HCT116 (cell line): Measurements from ENCODE around the gene CRB1.

Experiments used
- EZH2 ChIP-seq: fragments of 200-600 bp; sonication (generic); IDR thresholded peaks from 2 replicates; pipeline ENCODE4 v1.6.1; 2017; ENCODE audit warnings: antibody characterized with exemption, mixed run types
- EZH2phosphoT487 ChIP-seq: fragments of 200-600 bp; IDR thresholded peaks from 2 replicates; pipeline ENCODE4 v1.6.1; 2018; ENCODE audit warnings: antibody characterized with exemption, borderline replicate concordance
- JUND ChIP-seq: IDR thresholded peaks from 2 replicates; pipeline ENCODE4 v1.6.1; 2012
- POLR2A ChIP-seq: IDR thresholded peaks from 2 replicates; pipeline ENCODE4 v1.7.0; 2011; ENCODE audit warnings: borderline replicate concordance; ENCODE audit not compliant: insufficient read depth, insufficient read length; ENCODE audit errors: extremely low read depth
- TF ChIP-seq, protein P1 (sequence below), 3 experiments: fragments of 200-600 bp in 1 of 3; sonication (generic) in 1 of 3; IDR thresholded peaks in 2 of 3; conservative IDR thresholded peaks in 1 of 3; 2 replicates each; pipeline ENCODE4 v1.5.1; 2012 to 2017; ENCODE audit warnings: low read depth in 2 of 3, low read length in 2 of 3, antibody characterized with exemption in 1 of 3, borderline replicate concordance in 1 of 3, control low read depth in 1 of 3, mild to moderate bottlenecking in 1 of 3, mixed read lengths in 1 of 3, mixed run types in 1 of 3, moderate library complexity in 1 of 3; ENCODE audit not compliant: insufficient read depth in 1 of 3
- TF ChIP-seq, protein P2 (sequence below): IDR thresholded peaks from 2 replicates; pipeline ENCODE4 v1.6.1; 2012

DNA sequence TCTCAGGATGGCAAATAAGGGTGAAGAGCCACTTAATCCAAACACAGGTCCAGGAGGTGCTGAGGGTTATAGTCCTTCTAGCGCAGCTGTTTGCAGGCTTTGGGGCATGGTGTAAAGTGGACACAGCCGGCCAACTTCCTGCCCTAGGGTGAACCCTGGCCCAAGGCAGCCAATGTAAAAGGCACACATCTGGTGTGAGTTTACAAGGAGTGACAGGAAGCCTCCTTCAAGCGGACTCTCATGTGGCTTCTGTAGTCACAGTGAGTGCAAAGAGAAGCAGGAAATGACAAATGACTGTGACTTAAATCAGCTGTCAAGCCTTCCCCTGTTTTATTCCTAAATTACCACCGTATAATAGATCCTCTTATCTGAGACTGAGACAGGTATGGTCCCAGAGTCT lies 213.0 kb downstream of the CRB1 start:
- TF ChIP-seq, protein P1, sequence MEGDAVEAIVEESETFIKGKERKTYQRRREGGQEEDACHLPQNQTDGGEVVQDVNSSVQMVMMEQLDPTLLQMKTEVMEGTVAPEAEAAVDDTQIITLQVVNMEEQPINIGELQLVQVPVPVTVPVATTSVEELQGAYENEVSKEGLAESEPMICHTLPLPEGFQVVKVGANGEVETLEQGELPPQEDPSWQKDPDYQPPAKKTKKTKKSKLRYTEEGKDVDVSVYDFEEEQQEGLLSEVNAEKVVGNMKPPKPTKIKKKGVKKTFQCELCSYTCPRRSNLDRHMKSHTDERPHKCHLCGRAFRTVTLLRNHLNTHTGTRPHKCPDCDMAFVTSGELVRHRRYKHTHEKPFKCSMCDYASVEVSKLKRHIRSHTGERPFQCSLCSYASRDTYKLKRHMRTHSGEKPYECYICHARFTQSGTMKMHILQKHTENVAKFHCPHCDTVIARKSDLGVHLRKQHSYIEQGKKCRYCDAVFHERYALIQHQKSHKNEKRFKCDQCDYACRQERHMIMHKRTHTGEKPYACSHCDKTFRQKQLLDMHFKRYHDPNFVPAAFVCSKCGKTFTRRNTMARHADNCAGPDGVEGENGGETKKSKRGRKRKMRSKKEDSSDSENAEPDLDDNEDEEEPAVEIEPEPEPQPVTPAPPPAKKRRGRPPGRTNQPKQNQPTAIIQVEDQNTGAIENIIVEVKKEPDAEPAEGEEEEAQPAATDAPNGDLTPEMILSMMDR (IDR thresholded peaks at IDR 0.05 in 2 of 3, conservative IDR thresholded peaks at IDR 0.05 in 1 of 3; ENCODE audit: borderline replicate concordance in 1 of 3, insufficient read depth in 1 of 3, low read depth in 2 of 3, low read length in 2 of 3), result no peak
- TF ChIP-seq POLR2A, result no peak
- TF ChIP-seq, protein P2, sequence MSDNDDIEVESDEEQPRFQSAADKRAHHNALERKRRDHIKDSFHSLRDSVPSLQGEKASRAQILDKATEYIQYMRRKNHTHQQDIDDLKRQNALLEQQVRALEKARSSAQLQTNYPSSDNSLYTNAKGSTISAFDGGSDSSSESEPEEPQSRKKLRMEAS, result no peak
- TF ChIP-seq EZH2, result no peak
- no peak for TF ChIP-seq EZH2phosphoT487
- no peak for TF ChIP-seq JUND
